AG09309 (cell line): ENCODE measurements around the gene EFHC1.

Experiments used
- DNase-seq: peaks from one replicate; pipeline ENCODE4 v3.0.0-alpha.2; 2010; ENCODE audit warnings: low read depth
- H3K4me3 ChIP-seq: 2 replicates; pipeline ENCODE4 v1.5.1; 2011; ENCODE audit warnings: mild to moderate bottlenecking, low read depth, low read length, moderate library complexity; ENCODE audit not compliant: control insufficient read depth
- CTCF ChIP-seq: IDR thresholded peaks from 2 replicates; pipeline ENCODE4 v1.5.1; 2011; ENCODE audit warnings: mild to moderate bottlenecking, low read depth, low read length, inconsistent platforms; ENCODE audit not compliant: insufficient read depth, control insufficient read depth; ENCODE audit errors: missing control alignments

The EFHC1 gene

GRCh38 chr6:52493669-52494068 is 73.5 kb downstream of the EFHC1 start:
- no peak for DNase-seq
- no peak overlapping the region for H3K4me3 ChIP-seq
- no peak for TF ChIP-seq CTCF

GRCh38 chr6:52494298-52495072 is 74.3 kb downstream of the EFHC1 start:
- H3K4me3 ChIP-seq, result no peak overlapping the region
- no peak for DNase-seq
- TF ChIP-seq CTCF, result no peak

DNA sequence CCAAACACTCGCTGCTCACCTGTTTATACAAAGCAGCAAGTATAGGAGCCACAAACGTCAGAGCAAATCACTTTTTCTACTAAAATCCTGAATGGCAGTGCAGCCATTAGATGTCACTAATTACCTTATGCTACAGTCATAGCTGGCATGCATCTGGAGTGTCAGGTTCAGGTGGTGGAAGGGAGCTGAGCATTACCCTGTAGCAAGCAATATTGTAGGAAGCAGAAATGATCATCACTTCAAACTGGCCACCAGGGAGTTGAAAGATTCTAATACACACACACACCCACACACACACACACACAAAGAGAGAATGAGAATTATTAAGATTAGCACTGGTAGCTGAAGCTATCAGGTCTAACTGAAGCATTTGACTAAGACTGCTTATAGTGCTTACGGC is 75.8 kb downstream of the EFHC1 start:
- no peak for TF ChIP-seq CTCF
- no peak for DNase-seq
- no peak overlapping the region for H3K4me3 ChIP-seq

- TF ChIP-seq CTCF, result no peak
- no peak overlapping the region for H3K4me3 ChIP-seq
- no peak for DNase-seq
Measured at GRCh38 chr6:52496631-52497030, 76.5 kb downstream of the EFHC1 start.

DNA sequence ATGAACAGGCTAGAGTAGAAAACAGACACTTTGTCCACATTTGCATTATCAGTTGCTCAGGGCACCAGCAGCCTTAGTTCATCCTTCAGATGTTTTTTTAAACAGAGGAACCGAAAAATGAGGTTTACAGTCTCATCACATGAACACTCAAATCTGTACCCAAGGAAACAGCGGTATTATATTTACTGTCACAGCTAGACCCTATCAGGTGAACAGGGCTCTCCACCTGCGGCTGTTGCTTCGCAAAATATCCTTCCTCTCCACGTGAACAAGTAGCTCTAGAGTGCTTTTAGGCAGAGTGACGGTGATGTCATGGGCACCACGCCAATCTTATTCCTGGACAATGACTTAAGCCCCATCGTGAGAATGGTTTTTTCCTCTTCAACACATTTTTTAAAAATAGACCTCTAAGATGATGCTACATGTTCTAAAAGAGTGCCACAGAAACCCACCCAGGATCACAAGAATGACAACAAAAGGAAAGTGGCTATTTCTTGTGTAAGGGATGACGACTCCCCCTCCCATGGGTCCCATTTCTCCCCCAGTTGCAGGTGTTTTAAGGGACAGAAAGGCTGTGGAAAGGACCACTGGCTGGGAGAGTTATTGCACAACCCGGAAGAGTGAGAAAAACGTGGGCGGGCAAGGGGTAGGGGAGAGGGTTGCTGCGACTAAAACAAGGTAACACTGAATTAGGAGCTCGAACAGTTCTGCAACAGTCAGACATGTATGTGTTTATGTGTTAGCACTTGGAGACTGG is 77.7 kb downstream of the EFHC1 start:
- no peak overlapping the region for H3K4me3 ChIP-seq
- DNase-seq, result no peak
- TF ChIP-seq CTCF, result no peak

GRCh38 chr6:52498538-52499017 is 78.4 kb downstream of the EFHC1 start:
- no peak for TF ChIP-seq CTCF
- DNase-seq, result no peak
- no peak overlapping the region for H3K4me3 ChIP-seq
